A172 (cell line): ENCODE data around the gene E2F4. TPM values are rescaled to one million over a fixed set of nuclear protein-coding genes. Genes with fewer than 3 reads are reported as not detected.

Experiments used
- DNase-seq: peaks from one replicate; pipeline ENCODE4 v3.0.0-alpha.2; 2015; ENCODE audit warnings: low spot score
- total RNA-seq: library from RNA; depleted of rRNA; stranded (reverse); fragments of >200 nt; shearing (Covaris generic); gene quantifications from 2 replicates; pipeline ENCODE4 v1.2.3, GENCODE V29; 2014

Gene E2F4
- total RNA-seq, 1 experiment from 2014 or later: 115 TPM

GRCh38 chr16:67234180-67234597 is 42.2 kb downstream of the E2F4 start:
- no peak for DNase-seq

- peak; percentile 79 for DNase-seq
Observed at GRCh38 chr16:67235816-67236562, 44.0 kb downstream of the E2F4 start.

GRCh38 chr16:67236563-67237395 is 44.8 kb downstream of the E2F4 start:
- peak; percentile 72 for DNase-seq

DNA sequence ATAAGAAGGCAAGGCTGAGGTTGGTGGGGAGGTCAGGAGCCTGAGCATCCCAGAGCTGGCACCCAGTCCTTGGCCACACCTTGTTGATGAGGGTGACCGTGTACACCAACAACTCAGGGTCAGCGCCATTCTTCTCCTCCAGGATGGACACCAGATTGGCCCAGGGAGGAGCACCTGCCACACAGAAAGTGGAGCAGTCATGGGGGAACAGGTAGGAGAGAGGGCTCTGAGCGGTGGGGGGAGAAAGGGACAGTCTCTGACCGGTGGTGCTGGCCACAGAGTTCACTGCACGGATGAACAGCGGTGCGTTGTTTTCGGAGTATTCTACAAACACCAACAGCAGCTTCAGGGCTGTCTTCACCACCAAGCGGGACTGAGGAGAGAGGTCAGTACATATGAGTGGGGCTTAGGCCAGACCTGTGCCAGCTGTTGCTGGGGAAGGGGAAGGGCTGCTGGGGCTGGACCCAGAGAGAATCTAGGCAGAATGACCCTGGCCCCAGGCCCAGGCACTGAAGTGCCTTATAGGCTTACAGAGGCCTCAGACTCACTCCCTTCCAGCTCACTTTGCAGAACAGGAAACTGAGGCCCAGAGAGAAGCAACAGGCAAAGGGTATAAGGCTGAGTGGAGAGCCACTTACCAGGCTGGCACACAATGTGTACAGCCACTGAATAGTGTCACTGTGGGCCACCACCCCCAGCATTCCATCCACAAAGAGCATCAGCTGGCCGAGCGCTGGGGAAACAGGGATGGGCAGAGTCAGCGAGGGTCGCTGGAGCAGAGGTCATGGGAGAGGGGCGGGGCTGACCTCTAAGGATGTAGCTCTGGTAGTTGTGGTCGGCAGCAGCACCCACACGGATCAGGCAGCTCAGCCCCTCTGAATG is 45.7 kb downstream of the E2F4 start:
- no peak for DNase-seq

DNA sequence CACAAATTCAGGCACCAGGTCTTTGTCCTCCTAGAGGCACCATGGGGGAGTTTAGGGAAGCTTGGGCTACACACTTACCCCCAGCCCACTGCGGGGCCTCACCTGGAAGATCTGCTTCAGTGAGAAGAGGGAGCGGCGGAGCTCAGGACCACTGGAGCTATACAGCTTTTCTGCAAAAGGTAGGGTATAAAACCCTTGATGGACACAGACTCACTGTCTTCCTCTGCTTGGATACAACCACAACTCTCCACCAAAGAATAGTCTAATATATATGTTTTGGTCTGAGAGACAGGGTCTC is 46.3 kb downstream of the E2F4 start:
- no peak for DNase-seq

GRCh38 chr16:67238806-67239470 is 47.0 kb downstream of the E2F4 start:
- DNase-seq: no peak

GRCh38 chr16:67240506-67240905 is 48.6 kb downstream of the E2F4 start:
- no peak for DNase-seq

GRCh38 chr16:67241008-67241900 is 49.3 kb downstream of the E2F4 start:
- DNase-seq: peak; percentile 92

- DNase-seq: no peak
Observed at GRCh38 chr16:67242138-67242730, 50.3 kb downstream of the E2F4 start.

DNA sequence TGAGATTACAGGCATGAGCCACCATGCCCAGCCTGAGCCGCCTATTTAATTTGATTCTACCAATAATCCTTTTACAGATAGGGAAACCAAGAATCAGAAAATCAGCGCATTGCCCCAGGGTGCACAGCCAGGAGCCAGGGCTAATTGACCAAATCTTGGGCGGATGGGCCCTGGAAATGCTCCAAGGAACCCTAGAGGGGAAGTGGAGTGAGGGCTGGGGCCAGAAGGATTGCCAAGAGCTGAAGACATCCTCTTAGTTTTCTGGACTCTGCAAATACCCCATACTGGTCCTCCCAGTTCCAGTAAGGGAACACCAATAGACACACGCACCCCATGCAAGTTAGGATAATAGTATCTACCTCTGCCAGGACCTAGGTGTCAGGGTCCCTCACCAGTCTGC is 51.5 kb downstream of the E2F4 start:
- no peak for DNase-seq

DNA sequence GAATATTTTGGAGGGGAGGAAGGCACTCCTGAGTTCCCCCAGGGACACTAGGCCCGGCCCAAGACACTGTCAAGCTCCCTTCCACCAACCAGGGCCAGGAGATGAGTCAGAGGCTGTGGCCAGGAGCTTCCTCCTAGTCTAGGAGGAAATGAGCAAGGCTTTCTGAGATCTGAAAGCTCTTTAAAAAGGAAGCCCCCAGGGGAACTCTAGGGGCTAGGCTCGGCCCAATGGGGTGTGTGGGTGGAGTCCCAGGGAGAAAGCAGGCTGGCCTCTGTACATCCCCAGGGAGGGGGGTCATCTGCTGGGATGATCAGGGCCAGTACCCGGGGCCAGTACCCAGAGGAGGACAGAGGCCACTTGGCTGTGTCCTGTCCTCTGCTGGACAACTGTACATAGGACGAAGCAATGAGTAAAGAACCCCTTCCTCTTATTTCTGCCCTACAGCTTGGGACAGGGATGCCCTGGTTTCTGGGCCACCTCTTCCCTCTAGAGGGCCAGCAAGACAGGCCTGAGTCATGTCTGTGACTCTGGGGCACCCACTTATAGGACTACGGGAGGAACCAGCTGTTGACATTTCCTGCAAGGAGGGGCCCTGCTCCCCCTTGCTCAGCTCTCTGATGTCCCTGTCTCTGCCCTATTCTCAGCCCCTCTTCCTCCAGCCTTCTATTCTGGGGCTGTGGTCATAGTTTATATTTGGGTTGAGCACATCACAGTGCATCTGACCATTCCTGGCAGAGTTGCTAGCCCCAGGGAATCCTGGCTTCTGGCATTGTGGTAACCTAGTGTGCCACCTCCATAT is 52.6 kb downstream of the E2F4 start:
- DNase-seq: peak; percentile 94

DNA sequence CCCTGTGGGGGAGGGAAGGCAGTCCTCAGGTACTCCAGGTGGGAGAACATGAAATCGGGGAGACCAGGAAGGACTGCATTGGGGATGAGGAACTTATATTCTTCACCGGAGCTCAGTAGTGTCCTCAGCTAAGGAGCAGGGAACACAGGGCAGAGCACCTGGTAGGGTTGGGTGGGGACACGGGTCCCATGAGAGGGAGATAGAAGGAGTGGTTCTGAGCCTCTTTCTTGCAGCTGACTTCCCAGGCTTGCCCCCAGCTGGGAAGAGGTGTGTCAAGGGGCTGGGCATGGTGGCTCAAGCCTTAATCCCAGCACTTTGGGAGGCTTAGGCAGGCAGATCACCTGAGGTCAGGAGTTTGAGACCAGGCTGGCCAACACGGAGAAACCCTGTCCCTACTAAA is 53.2 kb downstream of the E2F4 start:
- no peak for DNase-seq

DNA sequence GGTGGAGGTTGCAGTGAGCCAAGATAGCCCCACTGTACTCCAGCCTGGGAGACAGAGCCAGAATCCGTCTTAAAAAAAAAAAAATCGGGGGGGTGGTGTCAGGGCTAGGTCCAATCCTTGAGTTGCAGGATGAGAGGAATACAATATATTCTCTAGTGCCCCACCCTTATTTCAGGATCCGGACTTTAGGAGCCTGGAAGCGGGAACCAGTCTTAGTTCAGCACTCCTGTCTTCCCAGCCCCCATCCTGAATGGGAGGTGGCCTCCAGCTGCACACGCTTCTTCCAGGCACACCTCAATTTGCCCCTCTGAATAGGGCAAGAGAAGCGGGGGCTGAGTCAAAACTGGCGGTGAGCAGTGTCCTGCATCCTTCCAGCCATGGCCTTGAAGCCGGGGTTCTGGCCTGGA is 53.7 kb downstream of the E2F4 start:
- DNase-seq: peak; percentile 45

DNA sequence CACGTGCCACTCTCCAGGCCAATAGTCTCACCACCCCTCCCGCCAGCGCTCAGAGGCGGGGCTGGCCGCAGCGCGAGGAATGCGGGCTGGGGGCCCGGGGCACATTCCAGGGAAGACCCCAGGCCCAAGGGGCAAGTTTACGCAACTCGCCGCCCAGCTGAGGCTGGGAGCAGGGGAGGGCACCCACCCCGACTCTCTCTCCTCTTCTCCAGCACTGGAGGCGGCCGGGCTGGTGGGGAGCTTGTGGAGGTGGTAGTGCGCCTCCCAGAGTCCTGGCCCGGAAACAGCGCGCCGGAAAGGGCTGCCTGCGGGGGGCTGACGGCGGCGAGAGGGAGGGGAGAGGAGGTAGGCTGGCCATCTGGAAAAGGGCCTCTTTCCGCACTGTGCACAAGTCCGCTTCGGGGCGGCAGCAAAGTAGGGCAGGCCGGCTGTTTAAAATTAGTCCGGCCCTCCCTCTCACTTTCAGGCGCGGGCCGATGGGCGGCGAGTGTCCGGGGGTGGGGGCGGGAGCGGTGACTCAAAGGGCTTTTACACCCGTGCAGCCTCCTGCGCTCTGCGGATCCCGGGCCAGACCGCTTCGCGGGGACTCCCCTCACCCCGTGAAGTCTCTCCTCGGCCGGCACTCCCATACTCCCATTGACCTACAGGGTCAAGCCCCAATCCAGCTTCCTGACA is 54.3 kb downstream of the E2F4 start:
- DNase-seq: peak; percentile 66

DNA sequence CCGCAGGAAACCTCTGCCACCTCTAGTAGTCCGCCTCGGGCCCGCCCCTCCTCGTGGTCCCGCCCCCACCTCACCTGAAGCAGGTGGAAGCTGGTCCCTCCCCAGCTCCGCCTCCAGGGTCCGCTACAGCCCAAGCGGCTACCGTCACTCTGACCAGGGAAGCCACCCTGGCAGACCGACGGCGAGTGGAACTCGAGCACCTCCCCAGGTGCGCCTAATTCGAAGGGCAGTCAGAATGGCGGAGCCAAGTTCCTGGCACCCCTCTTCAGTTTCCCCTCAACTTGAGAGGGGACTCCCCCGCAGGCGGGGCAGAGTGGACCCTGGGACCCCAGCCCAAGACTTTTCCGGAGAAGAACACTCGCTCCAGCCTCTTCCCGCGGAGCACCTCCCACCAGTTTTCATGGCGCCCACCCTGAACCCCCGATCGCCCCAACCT is 54.8 kb downstream of the E2F4 start:
- DNase-seq: peak; percentile 29

DNA sequence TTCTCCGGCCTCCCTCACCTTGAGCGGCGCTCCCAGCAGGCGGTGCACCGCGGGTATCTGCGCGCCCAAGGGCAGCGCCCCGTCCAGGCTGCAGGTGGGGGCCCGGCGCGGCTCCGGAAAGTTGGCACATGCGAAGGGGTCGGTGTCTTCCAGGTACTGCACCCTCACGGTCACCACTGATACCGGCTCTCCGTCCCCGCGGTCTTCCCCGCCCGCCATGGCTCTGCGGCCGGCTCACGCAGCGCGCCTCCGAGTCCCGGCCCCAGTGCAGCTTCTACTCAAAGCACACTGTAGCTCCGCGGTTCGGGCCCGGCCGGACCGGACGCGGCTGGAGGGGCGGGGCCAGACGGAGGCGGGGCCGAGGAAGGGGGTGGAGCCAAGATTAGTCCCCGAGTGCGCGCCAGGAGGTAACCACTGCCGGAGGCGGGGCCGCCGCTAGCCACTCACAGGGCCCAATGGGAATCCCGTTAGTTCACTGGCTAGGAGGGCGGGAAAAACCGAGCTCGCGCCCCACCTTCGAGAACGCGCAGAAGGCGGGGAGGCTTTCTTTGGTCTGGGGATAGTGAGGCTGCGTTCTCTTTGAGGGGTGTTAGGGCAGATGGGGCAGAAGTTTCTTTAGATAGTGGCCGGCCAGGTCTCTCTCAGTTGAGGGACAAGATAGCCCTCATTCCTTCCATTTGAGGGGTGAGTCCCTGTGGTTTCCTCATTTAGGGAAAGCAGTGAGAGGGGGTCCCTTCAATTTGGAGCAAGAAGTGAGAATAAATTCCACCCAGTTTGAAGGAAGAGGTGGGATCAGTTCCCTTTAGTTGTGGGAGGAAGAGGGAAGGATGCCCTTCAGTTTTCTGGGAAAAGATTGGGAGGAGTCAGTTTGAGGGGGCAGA is 55.5 kb downstream of the E2F4 start, which contains the start of gene FHOD1:
Gene FHOD1, minus strand, starts transcription at position 290 of the 881 bp plus-strand sequence. Its CDS starts 71 bp downstream, at position 219.
- peak; percentile 91 for DNase-seq

DNA sequence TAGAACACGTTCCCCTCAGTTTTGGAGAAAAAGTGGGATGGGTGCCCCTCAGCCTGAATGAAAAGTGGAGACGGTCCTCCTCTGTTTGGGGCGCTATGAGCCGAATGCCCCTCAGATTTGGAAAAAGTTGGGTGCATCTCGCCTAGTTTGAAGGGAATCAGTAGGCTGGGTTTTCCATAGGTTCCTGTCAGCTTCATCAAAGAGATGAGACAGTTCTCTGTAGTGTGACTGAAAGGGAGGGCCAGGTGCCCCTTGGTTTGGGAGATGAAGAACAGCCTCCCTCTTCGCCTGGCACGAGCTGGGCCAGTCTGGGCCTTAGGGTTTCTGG is 56.1 kb downstream of the E2F4 start:
- DNase-seq: no peak
